Right cardiac atrium (tissue), 5 donors: ENCODE data around the gene RNF146. TPM values are rescaled to one million over a fixed set of nuclear protein-coding genes. Genes with fewer than 3 reads are reported as not detected.
"Not testable (repeated sequence)": the region's sequence is repeated elsewhere in the genome, so short reads cannot be mapped to it uniquely, and the experiment has no call there.

Source experiments
- ATAC-seq, 2 donors: fragments of 200-7000 bp; cut with Tn5 transposase; one replicate each; pipeline versions ENCODE4 v1.8.0 to v1.9.1; 2020; ENCODE audit warnings: moderate library complexity in 2 of 2, mild to moderate bottlenecking in 1 of 2
- DNase-seq, 3 donors: peaks; one replicate each; pipeline ENCODE4 v3.0.0-alpha.2; 2020
- H3K27ac ChIP-seq: one replicate; pipeline ENCODE4 v1.5.1; 2013; ENCODE audit warnings: mild to moderate bottlenecking, low read length, control low read depth, moderate library complexity
- H3K27me3 ChIP-seq: one replicate; pipeline ENCODE4 v1.6.1; 2013; ENCODE audit not compliant: control insufficient read depth, insufficient read depth
- H3K4me1 ChIP-seq: one replicate; pipeline ENCODE4 v1.6.1; 2013; ENCODE audit warnings: low read length; ENCODE audit not compliant: control insufficient read depth, insufficient read depth
- H3K4me3 ChIP-seq: one replicate; pipeline ENCODE4 v1.5.1; 2013; ENCODE audit warnings: low read length, control low read depth
- H3K9me3 ChIP-seq: one replicate; pipeline ENCODE4 v1.6.1; 2013; ENCODE audit warnings: low read length; ENCODE audit not compliant: control insufficient read depth
- WGBS: extraction: QIAGEN DNeasy Blood & Tissue Kit; methylation state at CpG from one replicate; pipeline ENCODE4 v1.1.7; 2013; 5-methylcytosine and 5-hydroxymethylcytosine counted together
- intact Hi-C, 4 donors: fragments of 100-400 bp; cut with DNase I; formaldehyde crosslinking; loops; one replicate each; pipeline versions ENCODE4 v1.11.0 to v1.14.0; 2022 to 2023
- polyA plus RNA-seq: library from polyadenylated mRNA; stranded (reverse); fragments of 200-250 nt; gene quantifications from one replicate; pipeline ENCODE4 v1.2.3, GENCODE V29; 2013
- total RNA-seq, 4 donors: library from RNA; stranded (reverse); fragmentation: NEBNext Ultra II Directional; extraction: Animal tissue kit (Norgen Biotek cat#: 25700); gene quantifications; one replicate each; pipeline ENCODE4 v1.2.1, GENCODE V29; 2021
- donor health status: healthy with polysubstance abuse.
- donor health status: DM: no; HTN: yes; CAD: no.
- donor health status: DM: no; HTN: no; CAD: no.
- donor health status: DM: no; HTN: yes; CAD: no; lungs with severe emphysema.
- donor health status: DM: yes; HTN: yes; CAD: no.

Gene RNF146
- total and polyA plus RNA-seq, 5 donors = 34.6 to 50.8 (median 43.0) TPM

GRCh38 chr6:127303917-127304316, 37.3 kb downstream of the RNF146 start:
- ATAC-seq = peak; percentile 14 to 16
- Histone ChIP-seq H3K27ac (no peak overlapping the region), H3K27me3 (no peaks in the 10 kb centered on the region), H3K4me3 (no peak overlapping the region), H3K9me3 (no peaks in the 10 kb centered on the region), H3K4me1 (peaks cover 3% of the 10 kb centered on the region)
- WGBS = 90% methylated on average over 3 of the region's 3 CpGs
- no peak for DNase-seq
- intact Hi-C loops = loop anchor here in 1 of 4 donors (10.0 kb wide), 2 partner anchors 121 to 231 kb away; no protein-coding TSS in a partner anchor

GRCh38 chr6:127305741-127306140, 39.1 kb downstream of the RNF146 start:
- no peaks in the 10 kb centered on the region for H3K4me1 ChIP-seq
- ATAC-seq (no peak), DNase-seq (no peak)
- no peaks in the 10 kb centered on the region for H3K9me3 ChIP-seq
- no peak overlapping the region for H3K27ac ChIP-seq
- H3K4me3 ChIP-seq = no peak overlapping the region
- H3K27me3 ChIP-seq = no peaks in the 10 kb centered on the region
- WGBS = 96% methylated on average over 1 of the region's 1 CpG
- intact Hi-C loops = loop anchor here in 1 of 4 donors (10.0 kb wide), 2 partner anchors 119 to 229 kb away; no protein-coding TSS in a partner anchor

- no peak overlapping the region for H3K4me3 ChIP-seq
- intact Hi-C loops = no loop called here
- H3K4me1 ChIP-seq = no peaks in the 10 kb centered on the region
- 72% methylated on average over 6 of the region's 6 CpGs for whole genome bisulfite sequencing
- no peaks in the 10 kb centered on the region for H3K27me3 ChIP-seq
- no peak for DNase-seq
- no peak for ATAC-seq
- no peak overlapping the region for H3K27ac ChIP-seq
- H3K9me3 ChIP-seq = no peaks in the 10 kb centered on the region
These were observed 50.9 kb downstream of the RNF146 start for GRCh38 chr6:127317388-127318128.

GRCh38 chr6:127319686-127320085, 53.0 kb downstream of the RNF146 start:
- 97% methylated on average over 1 of the region's 1 CpG for WGBS
- Histone ChIP-seq H3K4me1 (no peaks in the 10 kb centered on the region), H3K27me3 (no peaks in the 10 kb centered on the region), H3K9me3 (no peaks in the 10 kb centered on the region), H3K27ac (no peak overlapping the region), H3K4me3 (no peak overlapping the region)
- intact Hi-C loops = no loop called here
- DNase-seq = no peak
- no peak for ATAC-seq

GRCh38 chr6:127328043-127328609, 61.5 kb downstream of the RNF146 start:
- intact Hi-C loops = no loop called here
- Histone ChIP-seq H3K9me3 (no peaks in the 10 kb centered on the region), H3K27ac (no peak overlapping the region), H3K27me3 (no peaks in the 10 kb centered on the region), H3K4me1 (no peaks in the 10 kb centered on the region), H3K4me3 (no peak overlapping the region)
- DNase-seq (no peak), ATAC-seq (no peak)

GRCh38 chr6:127331256-127331655, 64.6 kb downstream of the RNF146 start:
- DNase-seq, H3K27ac ChIP-seq, H3K4me1 ChIP-seq, H3K9me3 ChIP-seq, intact Hi-C loops, H3K4me3 ChIP-seq, ATAC-seq, H3K27me3 ChIP-seq: not testable (repeated sequence)
- WGBS = 73% methylated on average over 3 of the region's 3 CpGs

GRCh38 chr6:127332383-127332961, 65.8 kb downstream of the RNF146 start:
- 71% methylated on average over 4 of the region's 4 CpGs for WGBS
- no peaks in the 10 kb centered on the region for H3K9me3 ChIP-seq
- H3K4me3 ChIP-seq = no peak overlapping the region
- H3K4me1 ChIP-seq = no peaks in the 10 kb centered on the region
- H3K27me3 ChIP-seq = no peaks in the 10 kb centered on the region
- DNase-seq (no peak), ATAC-seq (no peak)
- H3K27ac ChIP-seq = no peak overlapping the region
- intact Hi-C loops = no loop called here

Other genes with a start within 250 kb of the RNF146 start
- under 1 TPM; 0.34 to 0.82 (median 0.71) TPM for gene RSPO3, start 148.2 kb upstream of the RNF146 start, total RNA-seq
- gene RSPO3, start 148.2 kb upstream of the RNF146 start, polyA plus RNA-seq = 1.3 TPM
- gene ECHDC1, start 76.7 kb downstream of the RNF146 start, total RNA-seq = 10 to 100 TPM; 32.9 to 40.5 (median 36.0) TPM
- gene ECHDC1, start 76.7 kb downstream of the RNF146 start, polyA plus RNA-seq = 31.9 TPM
- 1 to 10 TPM; 1.3 to 8.2 (median 3.8) TPM for gene KIAA0408, start 192.5 kb downstream of the RNF146 start, total RNA-seq
- gene KIAA0408, start 192.5 kb downstream of the RNF146 start, polyA plus RNA-seq = 2.3 TPM